NCI-H2196 treated with DMSO at 0.1 percent for 48 hours (cell line): ENCODE measurements around the gene PLPP1.
"Not testable (repeated sequence)": the region's sequence is repeated elsewhere in the genome, so short reads cannot be mapped to it uniquely, and the experiment has no call there.

Experiments used
- DNase-seq: peaks from one replicate; lab custom pipeline; 2025; ENCODE audit not compliant: unreplicated experiment; lab: John Stamatoyannopoulos, UW

Gene PLPP1

GRCh38 chr5:55547781-55548180 is 13.0 kb upstream of the PLPP1 start:
- no peak for DNase-seq

GRCh38 chr5:55546947-55547346 is 12.2 kb upstream of the PLPP1 start:
- DNase-seq = no peak

GRCh38 chr5:55544341-55544740 is 9.6 kb upstream of the PLPP1 start:
- no peak for DNase-seq

- DNase-seq = no peak
Measured at GRCh38 chr5:55541056-55541635, 6.4 kb upstream of the PLPP1 start.

GRCh38 chr5:55540525-55540924 is 5.8 kb upstream of the PLPP1 start:
- no peak for DNase-seq

- DNase-seq = no peak
Measured at GRCh38 chr5:55540024-55540423, 5.3 kb upstream of the PLPP1 start.

GRCh38 chr5:55538661-55539060 is 3.9 kb upstream of the PLPP1 start:
- DNase-seq = no peak

GRCh38 chr5:55537315-55537714 is 2.6 kb upstream of the PLPP1 start:
- not testable (repeated sequence) for DNase-seq

- DNase-seq = no peak
Measured at GRCh38 chr5:55535199-55535905, 588 bp upstream of the PLPP1 start.

- DNase-seq = no peak
Measured at GRCh38 chr5:55533521-55534435, 986 bp downstream of the PLPP1 start.

- no peak for DNase-seq
Measured at GRCh38 chr5:55530669-55531068, 4.1 kb downstream of the PLPP1 start.

- no peak for DNase-seq
Measured at GRCh38 chr5:55524816-55525215, 9.9 kb downstream of the PLPP1 start.

- DNase-seq = no peak
Measured at GRCh38 chr5:55523293-55523692, 11.5 kb downstream of the PLPP1 start.

GRCh38 chr5:55521881-55522280 is 12.9 kb downstream of the PLPP1 start:
- no peak for DNase-seq

GRCh38 chr5:55520117-55520839 is 14.5 kb downstream of the PLPP1 start:
- no peak for DNase-seq

- DNase-seq = no peak
Measured at GRCh38 chr5:55518831-55519390, 15.9 kb downstream of the PLPP1 start.

GRCh38 chr5:55517804-55518203 is 17.0 kb downstream of the PLPP1 start:
- no peak for DNase-seq

GRCh38 chr5:55511010-55511409 is 23.8 kb downstream of the PLPP1 start:
- DNase-seq = no peak

GRCh38 chr5:55510523-55510880 is 24.3 kb downstream of the PLPP1 start:
- no peak for DNase-seq

GRCh38 chr5:55509796-55510522 is 24.8 kb downstream of the PLPP1 start:
- no peak for DNase-seq
